ENCODE measurements around the gene SYNGR2.
"Not testable (repeated sequence)": the region's sequence is repeated elsewhere in the genome, so short reads cannot be mapped to it uniquely, and the experiment has no call there.

SYNGR2 gene

GRCh38 chr17:78170692-78171590 lies 2.6 kb downstream of the SYNGR2 start:
- DNase-seq (ENCODE audit: low read depth in 3 of 3, low spot score in 1 of 3) = no peak

GRCh38 chr17:78171591-78172248 lies 3.3 kb downstream of the SYNGR2 start:
- DNase-seq (ENCODE audit: low read depth in 3 of 3, low spot score in 1 of 3) = not testable (repeated sequence)

- no peak for DNase-seq (ENCODE audit: low read depth in 3 of 3, low spot score in 1 of 3)
Observed at GRCh38 chr17:78172249-78173051, 4.1 kb downstream of the SYNGR2 start.

- DNase-seq (ENCODE audit: low read depth in 3 of 3, low spot score in 1 of 3) = no peak
Observed at GRCh38 chr17:78173097-78173715, 4.8 kb downstream of the SYNGR2 start.

- DNase-seq (ENCODE audit: low read depth in 3 of 3, low spot score in 1 of 3) = no peak
Observed at GRCh38 chr17:78174346-78174869, 6.0 kb downstream of the SYNGR2 start.

GRCh38 chr17:78174870-78175642 lies 6.7 kb downstream of the SYNGR2 start:
- no peak for DNase-seq (ENCODE audit: low read depth in 3 of 3, low spot score in 1 of 3)

- no peak for DNase-seq (ENCODE audit: low read depth in 3 of 3, low spot score in 1 of 3)
Observed at GRCh38 chr17:78175643-78175981, 7.2 kb downstream of the SYNGR2 start.

- DNase-seq (ENCODE audit: low read depth in 3 of 3, low spot score in 1 of 3) = peak; percentile 47 to 76 (median 65)
Observed at GRCh38 chr17:78176548-78177025, 8.2 kb downstream of the SYNGR2 start.

GRCh38 chr17:78179372-78179771 lies 11.0 kb downstream of the SYNGR2 start:
- no peak for DNase-seq (ENCODE audit: low read depth in 3 of 3, low spot score in 1 of 3)

- DNase-seq (ENCODE audit: low read depth in 3 of 3, low spot score in 1 of 3) = no peak
Observed at GRCh38 chr17:78180083-78180482, 11.7 kb downstream of the SYNGR2 start.

- DNase-seq (ENCODE audit: low read depth in 3 of 3, low spot score in 1 of 3) = no peak
Observed at GRCh38 chr17:78180508-78180907, 12.1 kb downstream of the SYNGR2 start.

GRCh38 chr17:78182504-78182903 lies 14.1 kb downstream of the SYNGR2 start:
- no peak for DNase-seq (ENCODE audit: low read depth in 3 of 3, low spot score in 1 of 3)

GRCh38 chr17:78183916-78184315 lies 15.5 kb downstream of the SYNGR2 start:
- no peak for DNase-seq (ENCODE audit: low read depth in 3 of 3, low spot score in 1 of 3)

GRCh38 chr17:78184351-78184750 lies 16.0 kb downstream of the SYNGR2 start:
- no peak for DNase-seq (ENCODE audit: low read depth in 3 of 3, low spot score in 1 of 3)

GRCh38 chr17:78184868-78185267 lies 16.5 kb downstream of the SYNGR2 start:
- DNase-seq (ENCODE audit: low read depth in 3 of 3, low spot score in 1 of 3) = no peak

- no peak for DNase-seq (ENCODE audit: low read depth in 3 of 3, low spot score in 1 of 3)
Observed at GRCh38 chr17:78185981-78186691, 17.8 kb downstream of the SYNGR2 start.

GRCh38 chr17:78186692-78187595 lies 18.6 kb downstream of the SYNGR2 start, which contains the start of the genes AFMID and TK1:
TSS of gene AFMID (plus strand) at chr17:78187362. CDS start at chr17:78187371, 9 bp downstream.
TSS of gene TK1 (minus strand) at chr17:78187052. CDS start at chr17:78186994, 58 bp downstream.
- peak; percentile 39 to 62 (median 43) for DNase-seq (ENCODE audit: low read depth in 3 of 3, low spot score in 1 of 3)

- DNase-seq (ENCODE audit: low read depth in 3 of 3, low spot score in 1 of 3) = no peak
Observed at GRCh38 chr17:78196716-78197115, 28.3 kb downstream of the SYNGR2 start.
